Effector CD4-positive, alpha-beta T cell (primary cell): ENCODE data around the gene SMARCAL1.

Source experiments
- DNase-seq: peaks from one replicate; pipeline ENCODE4 v3.0.0-alpha.2; 2020

Gene SMARCAL1

DNA sequence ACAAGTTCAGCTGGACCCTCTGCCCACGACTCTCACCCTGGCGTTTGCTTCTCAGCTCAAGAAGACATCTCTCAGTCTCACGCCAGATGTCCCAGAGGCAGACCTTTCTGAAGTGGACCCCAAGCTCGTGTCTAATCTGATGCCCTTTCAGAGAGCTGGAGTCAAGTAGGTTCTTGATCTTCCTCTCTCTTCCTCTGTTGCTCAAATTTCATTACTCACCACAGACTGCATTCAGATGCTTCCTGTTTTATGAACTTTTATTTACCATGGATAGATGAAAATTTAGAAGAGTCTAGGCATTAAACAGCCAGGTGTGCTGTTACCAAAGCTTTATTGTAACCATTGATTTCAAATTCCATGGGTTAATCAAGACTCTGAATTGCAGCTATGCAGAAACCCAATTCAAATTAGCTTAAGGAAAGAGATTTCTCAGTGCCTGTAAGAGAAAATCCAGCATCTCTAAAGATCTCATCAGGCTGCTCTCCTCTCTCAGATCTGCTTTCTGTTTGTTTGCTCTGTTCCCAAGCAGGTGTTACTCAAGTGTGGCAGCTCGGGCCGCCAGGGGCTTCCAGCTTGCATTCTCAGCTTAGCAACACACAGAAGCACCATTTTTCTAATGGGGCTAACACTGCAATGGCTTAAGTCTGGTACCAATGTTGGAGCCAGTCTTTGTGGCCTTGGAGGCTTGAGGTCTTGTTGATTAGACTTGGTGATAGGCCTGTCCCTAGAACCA is 16.5 kb downstream of the SMARCAL1 start:
- DNase-seq, result no peak

DNA sequence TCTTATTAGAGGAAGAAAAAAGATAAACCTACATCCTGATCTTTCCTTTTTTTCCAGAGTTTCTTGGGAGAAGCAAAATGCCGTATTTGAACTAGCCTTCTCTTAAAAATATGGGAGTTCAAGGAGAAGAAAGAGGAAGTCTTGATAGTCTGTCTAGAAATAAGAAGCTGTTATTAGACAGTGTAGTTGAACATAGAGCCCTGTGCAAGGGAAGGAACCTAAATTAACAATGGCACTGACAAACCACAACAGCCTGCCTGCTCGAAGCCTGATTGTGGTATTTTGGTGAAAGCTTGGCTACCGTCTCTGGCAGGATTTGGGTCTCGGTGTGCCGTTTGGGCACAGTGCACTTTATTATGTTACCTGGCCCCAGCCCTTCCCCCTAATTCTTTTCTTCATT is 17.1 kb downstream of the SMARCAL1 start:
- DNase-seq, result no peak

GRCh38 chr2:216430811-216431530 is 18.7 kb downstream of the SMARCAL1 start:
- no peak for DNase-seq

DNA sequence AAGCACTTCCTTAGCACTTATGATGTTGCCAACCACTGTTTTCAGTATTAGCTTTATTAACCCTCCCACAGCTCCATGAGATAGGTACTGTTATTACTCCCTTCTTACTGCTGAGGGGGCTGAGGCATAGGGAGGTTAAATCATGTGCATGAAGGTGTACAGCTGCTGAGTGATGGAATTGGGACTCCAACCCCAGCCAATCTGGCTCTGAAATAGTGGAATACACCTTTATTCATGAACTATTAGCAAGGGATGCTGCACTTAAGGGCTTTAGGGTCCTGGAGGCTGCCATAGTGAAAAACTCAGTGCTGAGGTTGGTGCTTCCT is 19.2 kb downstream of the SMARCAL1 start:
- DNase-seq, result no peak

- DNase-seq, result no peak
These were observed 24.1 kb downstream of the SMARCAL1 start for GRCh38 chr2:216436383-216436782.

GRCh38 chr2:216441308-216442010 is 29.2 kb downstream of the SMARCAL1 start:
- DNase-seq, result no peak

DNA sequence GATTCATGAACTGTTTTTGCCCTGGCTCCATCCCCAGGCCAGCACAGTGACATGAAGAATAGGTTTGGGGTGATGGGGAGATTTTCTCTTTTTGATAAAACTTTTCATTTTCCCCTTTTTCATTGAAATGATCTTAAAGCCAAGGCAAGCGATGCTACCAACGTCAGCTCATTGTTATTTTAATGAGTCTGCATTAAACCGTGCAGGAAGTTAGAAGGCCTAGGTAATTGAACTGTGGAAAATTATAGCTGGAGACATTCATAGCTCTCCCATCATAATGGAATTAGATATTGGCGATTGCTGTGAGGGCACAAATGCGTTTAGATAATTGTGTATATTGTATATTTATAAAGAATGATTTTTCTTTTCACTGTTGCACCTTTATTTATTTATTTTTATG is 33.2 kb downstream of the SMARCAL1 start:
- no peak for DNase-seq

DNA sequence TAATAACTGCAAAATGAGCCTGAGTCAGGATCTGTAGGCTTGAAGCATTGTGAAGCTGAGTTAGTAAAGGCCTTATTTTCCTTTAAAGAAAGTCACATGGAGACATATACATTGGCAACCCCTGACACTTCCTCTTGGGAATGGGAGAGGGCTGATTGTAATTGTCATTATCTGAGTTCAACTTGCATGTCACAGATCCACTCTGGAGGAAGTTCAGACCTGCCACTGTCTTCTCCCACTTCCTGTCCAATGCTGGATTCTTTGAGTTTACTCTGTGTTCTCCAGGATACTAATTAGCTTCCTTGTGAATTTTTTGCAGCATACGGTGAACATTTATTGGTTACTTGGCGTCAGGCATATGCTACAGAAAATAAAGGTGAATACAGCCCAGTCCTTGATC is 34.1 kb downstream of the SMARCAL1 start:
- no peak for DNase-seq

DNA sequence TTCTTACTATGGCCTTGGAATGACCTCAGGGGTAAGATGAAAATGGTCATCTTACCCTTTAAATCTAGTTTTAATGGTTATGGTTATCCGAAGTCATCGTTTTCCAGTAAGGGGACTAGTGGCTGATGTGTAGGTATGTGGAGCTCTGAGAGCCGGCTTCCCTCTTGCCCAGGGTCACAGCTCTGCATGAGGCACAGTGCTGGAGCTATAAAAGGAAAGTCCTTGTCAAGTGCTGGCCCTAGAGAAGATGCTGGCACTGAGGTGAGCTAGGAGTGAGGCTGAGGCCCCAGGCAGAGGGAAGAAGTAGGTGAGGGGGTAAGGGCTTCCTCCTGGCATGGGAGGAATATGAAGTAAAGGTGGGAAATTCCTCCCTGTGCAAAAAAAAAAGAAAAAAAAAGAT is 35.0 kb downstream of the SMARCAL1 start:
- no peak for DNase-seq

DNA sequence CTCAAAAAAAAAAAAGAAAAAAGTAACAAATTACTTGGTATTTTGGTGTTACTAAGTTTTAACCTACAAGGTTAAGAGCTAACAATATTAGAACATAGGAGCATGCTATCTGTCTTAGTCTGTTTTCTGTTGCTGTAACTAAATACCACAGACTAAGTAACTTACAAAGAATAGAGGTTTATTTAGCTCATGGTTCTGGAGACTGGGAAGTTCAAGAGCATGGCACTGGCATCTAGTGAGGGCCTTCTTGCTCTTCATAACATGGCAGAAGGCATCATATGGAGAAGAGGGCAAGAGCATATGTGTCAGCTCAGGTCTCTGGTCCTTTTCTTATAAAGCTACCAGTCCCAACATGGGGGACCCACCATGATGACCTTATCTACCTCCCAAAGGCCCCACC is 36.5 kb downstream of the SMARCAL1 start:
- DNase-seq, result no peak

GRCh38 chr2:216450346-216450745 is 38.1 kb downstream of the SMARCAL1 start:
- DNase-seq, result no peak

DNA sequence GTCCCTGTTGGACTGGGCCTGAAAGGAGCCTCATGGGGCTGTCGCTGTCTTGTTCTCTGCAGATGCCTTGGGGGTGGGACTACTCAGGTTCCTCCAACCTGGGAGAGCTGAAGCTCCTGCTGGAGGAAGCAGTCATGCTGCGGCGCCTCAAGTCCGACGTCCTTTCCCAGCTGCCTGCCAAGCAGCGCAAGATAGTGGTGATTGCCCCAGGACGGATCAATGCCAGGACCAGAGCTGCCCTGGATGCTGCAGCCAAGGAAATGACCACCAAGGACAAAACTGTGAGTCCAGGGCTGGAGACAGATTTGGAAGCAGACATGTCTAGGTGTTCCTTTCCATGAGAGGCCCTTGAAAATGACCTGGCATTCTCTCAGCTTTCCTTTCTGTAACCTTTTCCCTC is 38.5 kb downstream of the SMARCAL1 start:
- DNase-seq, result no peak

GRCh38 chr2:216453955-216454614 is 41.8 kb downstream of the SMARCAL1 start:
- DNase-seq, result no peak

GRCh38 chr2:216463148-216463547 is 50.9 kb downstream of the SMARCAL1 start:
- DNase-seq, result no peak

DNA sequence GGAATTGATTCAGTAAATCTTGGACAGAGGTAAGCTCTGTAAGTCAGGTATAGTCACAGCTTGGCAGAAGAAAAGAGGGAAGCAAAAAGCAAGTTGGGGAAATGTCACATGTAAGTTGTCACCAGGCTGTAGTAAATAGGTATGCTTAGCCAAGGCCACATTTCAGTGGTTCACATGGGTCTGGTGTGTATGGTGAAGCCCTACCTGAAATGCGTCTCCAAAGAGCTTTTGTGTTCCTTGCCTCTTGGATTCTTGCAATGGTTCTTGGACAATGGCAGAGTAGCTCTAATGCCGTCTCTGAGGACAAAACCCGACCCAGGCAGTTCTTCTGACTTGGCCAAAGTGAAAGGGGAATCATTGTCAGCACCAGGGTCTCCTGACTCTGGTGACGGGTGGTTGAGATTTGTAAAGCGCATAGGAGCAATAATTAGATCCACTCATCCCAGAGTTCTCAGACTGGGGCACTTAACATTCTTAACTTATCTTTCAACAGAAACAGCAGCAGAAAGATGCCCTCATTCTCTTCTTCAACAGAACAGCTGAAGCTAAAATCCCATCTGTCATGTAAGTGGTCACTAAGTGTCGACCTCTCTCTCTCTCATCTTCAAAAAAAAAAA is 51.9 kb downstream of the SMARCAL1 start:
- no peak for DNase-seq

DNA sequence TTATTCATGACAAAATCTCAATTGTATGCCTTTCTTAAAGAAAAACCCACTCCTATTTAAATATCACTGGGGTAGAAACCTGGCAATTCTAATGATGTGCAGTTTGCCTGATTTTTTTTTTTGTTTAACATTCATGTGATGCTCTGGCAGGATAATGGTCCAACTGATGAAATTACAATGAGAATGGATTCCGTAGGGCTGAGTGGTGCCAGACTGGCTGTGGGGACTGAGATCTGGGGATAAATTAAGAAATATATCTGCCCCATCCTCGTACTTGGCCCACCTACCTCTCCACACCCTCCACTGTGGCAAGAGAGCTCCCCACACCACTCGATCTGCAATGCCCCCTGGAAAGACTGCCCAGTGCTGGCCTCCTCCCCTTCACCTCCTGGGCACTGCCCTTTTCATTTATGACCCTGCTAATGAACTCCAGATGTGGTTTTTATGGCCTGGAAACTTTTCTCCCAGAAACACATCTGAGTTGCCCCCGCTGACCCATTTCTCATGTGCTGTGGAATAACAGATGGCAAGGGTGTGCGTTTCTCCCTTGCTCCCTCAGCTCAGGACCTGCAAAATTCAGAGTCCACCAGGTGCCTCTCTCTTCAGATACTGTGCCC is 53.4 kb downstream of the SMARCAL1 start:
- DNase-seq, result no peak

DNA sequence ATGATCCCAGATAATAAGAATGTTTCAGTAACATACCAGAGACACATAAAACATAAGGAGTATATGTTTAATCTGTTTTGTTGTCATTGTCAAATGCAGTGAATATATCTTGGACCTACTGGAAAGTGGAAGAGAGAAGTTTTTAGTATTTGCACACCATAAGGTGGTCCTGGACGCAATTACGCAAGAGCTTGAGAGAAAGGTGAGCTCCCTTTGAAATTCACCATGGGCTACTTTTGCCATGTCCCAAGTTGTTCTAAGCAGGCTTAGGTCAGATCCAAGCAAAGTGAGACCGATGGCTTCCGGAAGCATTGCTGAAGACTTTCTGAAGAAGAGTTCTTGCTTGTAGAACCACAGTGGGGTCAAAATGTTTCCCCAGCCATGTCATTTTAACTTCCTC is 55.6 kb downstream of the SMARCAL1 start:
- no peak for DNase-seq

- DNase-seq, result no peak
These were observed 57.4 kb downstream of the SMARCAL1 start for GRCh38 chr2:216469661-216470060.

DNA sequence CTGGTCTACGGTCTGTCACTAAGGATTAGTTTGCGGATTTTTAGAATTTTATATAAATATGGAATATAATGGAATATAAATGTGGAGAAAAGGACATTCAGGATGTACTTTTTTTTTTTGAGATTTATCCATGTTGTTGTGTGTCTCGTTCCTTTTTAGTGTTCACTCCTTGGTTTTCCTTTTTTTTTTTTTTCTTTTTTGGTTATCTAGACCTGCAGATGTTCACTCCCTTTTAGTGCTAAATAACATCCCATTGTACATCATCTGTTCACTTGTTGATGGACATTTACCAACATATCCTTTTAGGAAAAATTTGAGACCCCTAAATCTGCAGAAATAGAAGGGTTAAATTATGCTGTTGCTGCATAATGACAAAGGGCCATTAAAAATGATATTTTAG is 60.9 kb downstream of the SMARCAL1 start:
- no peak for DNase-seq

- DNase-seq, result no peak
These were observed 62.8 kb downstream of the SMARCAL1 start for GRCh38 chr2:216474925-216475670.

GRCh38 chr2:216475767-216476166 is 63.5 kb downstream of the SMARCAL1 start:
- no peak for DNase-seq
